Prostate gland (tissue), 2 donors: ENCODE data around the gene NAALADL2. TPM values are rescaled to one million over a fixed set of nuclear protein-coding genes. Genes with fewer than 3 reads are reported as not detected.

ENCODE experiments used
- DNase-seq: peaks from one replicate; pipeline ENCODE4 v3.0.0-alpha.2; 2019; ENCODE audit warnings: low spot score
- H3K27ac ChIP-seq, 2 donors: fragments of 200-600 bp; sonication (generic); 2 replicates each; pipeline ENCODE4 v1.5.1; 2017 to 2019
- H3K27me3 ChIP-seq: fragments of 200-600 bp; sonication (generic); replicated peaks from 2 replicates; pipeline ENCODE4 v1.5.1; 2019; ENCODE audit not compliant: insufficient read depth
- H3K36me3 ChIP-seq, 2 donors: fragments of 200-600 bp; sonication (generic); 1 replicate in 1 of 2; 2 replicates in 1 of 2; pipeline versions ENCODE4 v1.5.1 to v1.8.1; 2017 to 2019
- H3K4me1 ChIP-seq: fragments of 200-600 bp; sonication (generic); replicated peaks from 2 replicates; pipeline ENCODE4 v1.5.1; 2019
- H3K4me3 ChIP-seq, 2 donors: fragments of 200-600 bp; sonication (generic); 2 replicates each; pipeline ENCODE4 v1.5.1; 2017 to 2019
- H3K9me3 ChIP-seq: fragments of 200-600 bp; sonication (generic); 2 replicates; pipeline ENCODE4 v1.5.1; 2017
- POLR2A ChIP-seq: fragments of 450-650 bp; IDR thresholded peaks from one replicate; pipeline ENCODE4 v1.6.1; 2016; ENCODE audit warnings: antibody characterized with exemption, mild to moderate bottlenecking
- POLR2AphosphoS5 ChIP-seq: sonication (generic); formaldehyde crosslinking; IDR thresholded peaks from one replicate; pipeline ENCODE4 v1.6.1; 2017; ENCODE audit warnings: antibody characterized with exemption
- WGBS: methylation state at CpG from one replicate; pipeline ENCODE4 v1.1.5; 2018; 5-methylcytosine and 5-hydroxymethylcytosine counted together
- intact Hi-C: fragments of 100-400 bp; cut with DNase I; formaldehyde crosslinking; loops from one replicate; pipeline ENCODE4 v1.14.2; 2022
- total RNA-seq, 2 donors: library from RNA; depleted of rRNA; stranded (reverse); fragments of >200 nt; gene quantifications; one replicate each; pipeline ENCODE4 v1.1.0, GENCODE V29; 2016
- TF ChIP-seq, protein P1 (sequence below), 4 experiments: fragments of 200-600 bp in 2 of 4; fragments of 450-650 bp in 2 of 4; sonication (generic) in 2 of 4; IDR thresholded peaks; 1 replicate in 3 of 4; 2 replicates in 1 of 4; pipeline ENCODE4 v1.5.1; 2016 to 2019; ENCODE audit warnings: antibody characterized with exemption in 4 of 4, mild to moderate bottlenecking in 2 of 4, moderate library complexity in 2 of 4

The NAALADL2 gene
- total RNA-seq, 2 donors from 2014 or later = 12.2 to 20.2 TPM

DNA sequence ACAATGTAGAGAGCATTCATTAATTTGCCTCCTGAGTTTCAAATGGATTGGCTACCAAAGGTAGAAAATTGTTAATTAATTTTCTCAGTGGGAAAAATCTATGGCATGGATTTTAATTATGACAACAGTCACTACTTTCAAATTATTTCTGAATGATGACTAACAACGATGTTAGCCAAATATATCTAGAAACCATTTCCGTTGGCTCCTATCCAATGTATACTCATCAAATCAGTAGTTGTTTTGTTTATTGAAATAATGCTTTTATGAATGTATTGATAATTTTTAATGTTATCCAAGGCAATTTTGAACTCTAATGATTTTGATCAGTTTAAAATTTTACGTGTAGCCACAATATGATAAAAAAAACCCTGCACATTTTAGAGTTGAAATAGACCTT lies 333.4 kb downstream of the NAALADL2 start:
- Histone ChIP-seq H3K27me3 (no peaks in the 10 kb centered on the region), H3K9me3 (no peaks in the 10 kb centered on the region), H3K4me1 (no peaks in the 10 kb centered on the region), H3K4me3 (no peak overlapping the region), H3K27ac (no peak overlapping the region), H3K36me3 (no peaks in the 10 kb centered on the region)
- DNase-seq = no peak
- intact Hi-C loops = no loop called here
- TF ChIP-seq POLR2A (no peak), POLR2AphosphoS5 (no peak)
- TF ChIP-seq, protein P1, sequence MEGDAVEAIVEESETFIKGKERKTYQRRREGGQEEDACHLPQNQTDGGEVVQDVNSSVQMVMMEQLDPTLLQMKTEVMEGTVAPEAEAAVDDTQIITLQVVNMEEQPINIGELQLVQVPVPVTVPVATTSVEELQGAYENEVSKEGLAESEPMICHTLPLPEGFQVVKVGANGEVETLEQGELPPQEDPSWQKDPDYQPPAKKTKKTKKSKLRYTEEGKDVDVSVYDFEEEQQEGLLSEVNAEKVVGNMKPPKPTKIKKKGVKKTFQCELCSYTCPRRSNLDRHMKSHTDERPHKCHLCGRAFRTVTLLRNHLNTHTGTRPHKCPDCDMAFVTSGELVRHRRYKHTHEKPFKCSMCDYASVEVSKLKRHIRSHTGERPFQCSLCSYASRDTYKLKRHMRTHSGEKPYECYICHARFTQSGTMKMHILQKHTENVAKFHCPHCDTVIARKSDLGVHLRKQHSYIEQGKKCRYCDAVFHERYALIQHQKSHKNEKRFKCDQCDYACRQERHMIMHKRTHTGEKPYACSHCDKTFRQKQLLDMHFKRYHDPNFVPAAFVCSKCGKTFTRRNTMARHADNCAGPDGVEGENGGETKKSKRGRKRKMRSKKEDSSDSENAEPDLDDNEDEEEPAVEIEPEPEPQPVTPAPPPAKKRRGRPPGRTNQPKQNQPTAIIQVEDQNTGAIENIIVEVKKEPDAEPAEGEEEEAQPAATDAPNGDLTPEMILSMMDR (IDR thresholded peaks at IDR 0.05) = no peak
- 71% methylated on average over 3 of the region's 3 CpGs for WGBS

DNA sequence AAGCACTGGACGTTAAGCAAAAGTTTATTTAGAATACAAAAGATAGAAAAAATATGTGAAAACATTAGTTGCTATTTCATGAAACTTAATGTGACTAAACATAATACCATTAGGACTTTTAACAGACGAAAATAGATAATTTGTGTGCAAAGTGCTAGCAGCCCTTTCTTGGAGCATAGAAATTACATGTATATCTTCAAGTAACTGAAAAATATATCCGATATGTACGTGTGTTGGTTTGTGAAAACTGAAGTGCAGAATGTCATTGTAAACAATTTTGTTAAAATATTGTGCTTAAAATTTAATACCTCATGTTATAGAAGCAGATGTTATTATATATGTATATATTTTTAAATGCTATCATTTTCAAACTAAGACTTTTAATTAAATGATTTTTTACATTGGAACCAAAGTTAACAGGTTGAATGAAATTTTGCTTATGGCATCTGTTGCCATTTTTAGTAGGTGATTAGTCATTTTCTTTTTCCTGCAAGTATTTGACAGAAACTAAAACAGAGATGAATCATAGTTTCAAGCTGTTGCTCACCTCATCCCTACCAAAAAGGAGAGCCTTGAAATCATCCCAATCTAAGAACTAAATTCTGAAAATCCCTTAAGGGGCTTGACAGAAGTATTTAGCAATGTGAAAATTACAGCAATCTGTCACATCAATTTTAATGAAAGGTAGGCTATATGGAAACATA lies 334.8 kb downstream of the NAALADL2 start:
- Histone ChIP-seq H3K27me3 (no peaks in the 10 kb centered on the region), H3K4me3 (no peak overlapping the region), H3K36me3 (no peaks in the 10 kb centered on the region), H3K27ac (no peak overlapping the region), H3K9me3 (no peaks in the 10 kb centered on the region), H3K4me1 (no peaks in the 10 kb centered on the region)
- TF ChIP-seq POLR2A = no peak
- TF ChIP-seq, protein P1 (IDR thresholded peaks at IDR 0.05) = no peak
- TF ChIP-seq POLR2AphosphoS5 = no peak
- intact Hi-C loops = no loop called here
- no peak for DNase-seq
- WGBS = 85% methylated on average over 4 of the region's 4 CpGs

DNA sequence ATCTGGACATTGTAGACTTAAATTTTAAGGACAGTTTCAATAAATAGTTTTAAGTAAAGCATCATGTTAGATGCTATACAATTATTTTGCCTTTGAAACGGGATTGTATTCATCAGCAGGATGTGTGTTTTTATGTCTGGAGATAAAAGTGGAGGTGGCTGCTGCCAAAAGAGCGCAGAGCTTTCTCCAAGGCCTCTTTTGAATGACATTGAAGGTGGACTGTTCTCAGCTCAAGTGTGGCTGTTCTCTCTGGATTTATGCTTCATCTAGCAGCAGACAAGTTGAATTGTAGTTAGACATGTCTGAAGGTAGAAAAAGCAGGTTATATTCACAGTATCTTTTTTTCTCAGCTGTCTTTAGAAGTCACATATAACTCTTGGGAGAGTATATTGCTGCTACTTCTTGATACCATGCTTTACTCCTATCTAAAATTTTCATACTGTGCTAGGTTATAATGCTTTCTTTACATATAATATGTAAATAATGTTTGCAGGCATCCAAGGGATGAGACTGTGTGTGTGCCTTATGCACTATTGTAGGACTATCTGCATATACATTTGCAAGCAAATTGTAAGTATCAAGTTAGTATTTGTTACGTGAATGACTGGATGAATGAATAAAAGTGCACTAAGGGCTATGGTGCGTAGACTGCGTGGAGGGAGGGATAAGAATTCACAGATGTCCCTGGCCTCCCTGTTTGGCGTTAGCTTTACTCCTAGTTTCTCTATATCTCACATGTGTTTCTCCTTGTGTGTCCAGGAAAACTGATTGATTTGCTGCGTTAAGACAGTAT lies 340.1 kb downstream of the NAALADL2 start:
- intact Hi-C loops = no loop called here

DNA sequence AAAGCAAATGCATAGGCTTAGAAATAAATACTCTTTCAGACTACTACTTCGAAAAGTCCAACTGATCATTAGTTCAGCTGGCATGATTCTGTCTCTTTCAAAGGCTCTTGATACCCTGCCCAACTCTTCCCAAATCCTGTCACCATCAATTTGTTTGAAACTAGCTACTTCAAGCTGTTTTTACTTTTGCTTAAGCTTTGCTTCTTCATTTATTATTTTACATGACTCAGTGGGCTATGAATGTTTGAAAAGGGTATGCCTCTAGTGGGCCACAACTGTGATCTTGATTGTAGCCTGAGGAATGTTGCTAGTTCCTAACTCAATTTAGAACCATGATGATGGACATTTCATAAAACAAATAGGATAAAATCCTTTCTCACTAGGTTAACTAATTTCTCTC lies 340.8 kb downstream of the NAALADL2 start:
- Histone ChIP-seq H3K36me3 (no peaks in the 10 kb centered on the region), H3K27ac (no peak overlapping the region), H3K9me3 (no peaks in the 10 kb centered on the region), H3K27me3 (no peaks in the 10 kb centered on the region), H3K4me1 (no peaks in the 10 kb centered on the region), H3K4me3 (no peak overlapping the region)
- DNase-seq = no peak
- WGBS = 92% methylated on average over 1 of the region's 1 CpG
- intact Hi-C loops = no loop called here
- TF ChIP-seq POLR2AphosphoS5 = no peak
- TF ChIP-seq, protein P1 (IDR thresholded peaks at IDR 0.05) = no peak
- TF ChIP-seq POLR2A = no peak

More for the DNA sequence above, 340.1 kb downstream of the NAALADL2 start:
- WGBS = 87% methylated on average over 7 of the region's 7 CpGs
- Histone ChIP-seq H3K4me1 (no peaks in the 10 kb centered on the region), H3K27ac (no peak overlapping the region), H3K9me3 (no peaks in the 10 kb centered on the region), H3K36me3 (no peaks in the 10 kb centered on the region), H3K4me3 (no peak overlapping the region), H3K27me3 (no peaks in the 10 kb centered on the region)
- no peak for DNase-seq
- TF ChIP-seq POLR2A (no peak), POLR2AphosphoS5 (no peak)
- TF ChIP-seq, protein P1 (IDR thresholded peaks at IDR 0.05) = no peak
